Mucosa of descending colon (tissue), 3 donors: ENCODE results near the gene PIK3C2A. TPM values are rescaled to one million over a fixed set of nuclear protein-coding genes. Genes with fewer than 3 reads are reported as not detected.

Source experiments
- ATAC-seq: fragments of 200-7000 bp; cut with Tn5 transposase; one replicate; pipeline ENCODE4 v1.9.1; 2020; ENCODE audit warnings: mild to moderate bottlenecking, moderate library complexity
- DNase-seq, 3 donors: peaks; one replicate each; pipeline ENCODE4 v3.0.0-alpha.2; 2020
- H3K36me3 ChIP-seq: fragments of 200-600 bp; one replicate; pipeline ENCODE4 v1.8.0; 2021; ENCODE audit warnings: low read depth, mild to moderate bottlenecking
- H3K4me1 ChIP-seq: fragments of 200-600 bp; one replicate; pipeline ENCODE4 v1.8.0; 2021; ENCODE audit warnings: low read depth, mild to moderate bottlenecking
- H3K4me3 ChIP-seq: fragments of 200-600 bp; one replicate; pipeline ENCODE4 v1.8.0; 2021; ENCODE audit warnings: mild to moderate bottlenecking
- H3K9me3 ChIP-seq: fragments of 200-600 bp; one replicate; pipeline ENCODE4 v1.8.0; 2021; ENCODE audit warnings: mild to moderate bottlenecking
- CTCF ChIP-seq: fragments of 200-600 bp; IDR thresholded peaks from one replicate; pipeline ENCODE4 v1.8.0; 2022; ENCODE audit warnings: antibody characterized with exemption, mild to moderate bottlenecking
- intact Hi-C, 2 donors: fragments of 100-400 bp; cut with DNase I in 1 of 2; cut with micrococcal nuclease in 1 of 2; formaldehyde crosslinking; loops; one replicate each; pipeline versions ENCODE4 v1.11.0 to v1.11.1; 2022; cut with DNase I, micrococcal nuclease
- total RNA-seq, 3 donors: library from RNA; stranded (reverse); fragmentation: NEBNext Ultra II Directional in 2 of 3; extraction: Animal tissue kit (Norgen Biotek cat#: 25700) in 2 of 3; gene quantifications; one replicate each; pipeline versions ENCODE4 v1.2.1 to v1.2.4, GENCODE V29; 2021 to 2023
- donor health status: DM: no; HTN: no; CAD: no; lungs with moderate emphysema.
- donor health status: DM: no; HTN: no; CAD: no.
- donor health status: DM: no; HTN: yes; CAD: no.

Gene PIK3C2A
- total RNA-seq, 3 donors from 2014 or later: 48.5 to 75.7 (median 49.3) TPM

DNA sequence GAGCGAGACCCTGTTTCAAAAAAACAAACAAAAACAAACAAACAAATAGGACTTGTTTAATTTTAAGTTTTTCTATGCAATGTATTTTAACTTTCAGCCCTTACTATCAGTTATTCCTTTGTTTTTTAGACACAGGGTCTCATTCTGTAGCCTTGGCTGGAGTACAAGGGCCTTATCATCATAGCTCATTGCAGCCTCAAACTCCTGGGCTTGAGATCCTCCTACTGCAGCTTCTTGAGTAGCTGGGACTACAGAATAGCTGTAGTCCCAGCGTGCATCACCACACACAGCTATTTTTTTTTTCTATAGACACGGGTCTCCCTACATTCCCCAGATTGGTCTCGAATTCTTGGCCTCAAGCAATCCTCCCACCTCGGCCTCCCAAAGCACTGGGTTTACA lies 44.5 kb downstream of the PIK3C2A start:
- intact Hi-C loops: no loop called here
- H3K9me3 ChIP-seq: no peaks in the 10 kb centered on the region
- H3K4me1 ChIP-seq: peaks cover 13% of the 10 kb centered on the region
- H3K4me3 ChIP-seq: no peak overlapping the region
- TF ChIP-seq CTCF: no peak
- ATAC-seq (no peak), DNase-seq (no peak)
- H3K36me3 ChIP-seq: no peaks in the 10 kb centered on the region

DNA sequence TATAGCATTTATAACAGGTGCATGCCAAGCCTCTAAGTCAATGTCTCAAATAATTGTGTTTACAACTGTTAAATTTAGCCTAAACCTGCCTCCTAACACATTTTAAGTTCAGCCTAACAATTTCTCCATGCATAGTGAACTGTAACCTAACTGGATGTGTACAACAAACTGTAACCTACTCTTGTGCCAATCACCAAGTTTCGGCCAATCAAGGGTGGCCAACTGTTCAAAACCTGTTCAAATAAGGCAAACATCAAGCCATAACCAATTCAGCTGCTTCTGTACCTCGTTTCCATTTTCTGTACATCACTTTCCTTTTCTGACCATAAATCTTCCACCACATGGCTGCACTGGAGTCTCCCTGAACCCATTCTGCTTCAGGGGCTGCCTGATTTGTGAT lies 45.4 kb downstream of the PIK3C2A start:
- intact Hi-C loops: no loop called here
- Histone ChIP-seq H3K36me3 (no peaks in the 10 kb centered on the region), H3K4me1 (peaks cover 13% of the 10 kb centered on the region), H3K9me3 (no peaks in the 10 kb centered on the region), H3K4me3 (no peak overlapping the region)
- ATAC-seq (no peak), DNase-seq (no peak)
- no peak for TF ChIP-seq CTCF

DNA sequence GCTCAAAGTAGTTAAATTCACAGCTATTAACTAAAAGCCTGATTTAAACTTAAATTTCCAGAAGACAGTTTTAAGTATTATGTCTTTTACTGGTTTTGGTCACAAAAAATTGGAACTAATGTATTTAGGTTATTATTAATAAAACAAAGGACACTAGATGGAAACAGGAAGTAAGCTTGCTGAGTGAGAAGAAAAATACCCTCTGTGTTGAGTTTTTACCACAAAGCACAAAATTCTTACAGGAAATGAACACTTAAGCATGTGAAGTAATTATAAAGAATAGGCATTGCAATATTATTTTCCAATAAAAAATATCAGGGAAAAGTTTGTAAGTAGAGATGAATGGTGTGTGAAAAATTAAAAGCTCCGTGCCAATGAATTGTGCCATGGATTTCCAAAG lies 46.3 kb downstream of the PIK3C2A start:
- ATAC-seq: no peak
- H3K36me3 ChIP-seq: no peaks in the 10 kb centered on the region
- no peak for DNase-seq
- intact Hi-C loops: no loop called here
- no peak for TF ChIP-seq CTCF
- H3K4me1 ChIP-seq: peaks cover 13% of the 10 kb centered on the region
- H3K9me3 ChIP-seq: no peaks in the 10 kb centered on the region
- H3K4me3 ChIP-seq: no peak overlapping the region

GRCh38 chr11:17159441-17159840 lies 48.3 kb downstream of the PIK3C2A start:
- H3K9me3 ChIP-seq: no peaks in the 10 kb centered on the region
- TF ChIP-seq CTCF: no peak
- ATAC-seq: no peak
- H3K4me1 ChIP-seq: peaks cover 6% of the 10 kb centered on the region
- DNase-seq: no peak
- H3K36me3 ChIP-seq: no peaks in the 10 kb centered on the region
- no peak overlapping the region for H3K4me3 ChIP-seq
- intact Hi-C loops: no loop called here

Other genes starting within 250 kb of the PIK3C2A start
- gene PLEKHA7, start 193.6 kb downstream of the PIK3C2A start, total RNA-seq: 100 to 1,000 TPM in 1 of 3 donors, 10 to 100 TPM in 2; 67.0 to 120 (median 99.6) TPM
- gene RPS13, start 130.3 kb downstream of the PIK3C2A start, total RNA-seq: 100 to 1,000 TPM; 562 to 797 (median 736) TPM
- 10 to 100 TPM; 22.4 to 75.4 (median 49.9) TPM for gene NUCB2, start 68.8 kb upstream of the PIK3C2A start, total RNA-seq
- gene NCR3LG1, start 143.8 kb upstream of the PIK3C2A start, total RNA-seq: 10 to 100 TPM in 2 of 3 donors, 1 to 10 TPM in 1; 6.0 to 16.7 (median 10.7) TPM
- gene KCNJ11, start 180.7 kb upstream of the PIK3C2A start, total RNA-seq: 1 to 10 TPM; 1.2 to 3.9 (median 1.6) TPM